K562 (cell line): ENCODE results near the gene RRP7A. TPM values are rescaled to one million over a fixed set of nuclear protein-coding genes. Genes with fewer than 3 reads are reported as not detected.

Source experiments
- GABPA ChIP-seq: fragments of 200-800 bp; sonication (Bioruptor generic); conservative IDR thresholded peaks from 2 replicates; pipeline ENCODE4 v1.6.1; 2016; ENCODE audit warnings: low read depth, missing genetic modification characterization, missing compliant biosample characterization
- GABPB1 ChIP-seq: sonication (generic); formaldehyde crosslinking; IDR thresholded peaks from 2 replicates; pipeline ENCODE4 v1.8.0; 2022; ENCODE audit warnings: mild to moderate bottlenecking, missing genetic modification reagents
- HCFC1 ChIP-seq: IDR thresholded peaks from 2 replicates; pipeline ENCODE4 v1.6.1; 2012; ENCODE audit warnings: low read depth, low read length, improper control_type of control experiment
- HDAC2 ChIP-seq: fragments of 450-650 bp; IDR thresholded peaks from 2 replicates; pipeline ENCODE4 v1.6.1; 2016; ENCODE audit warnings: mild to moderate bottlenecking
- LCOR ChIP-seq: sonication (generic); formaldehyde crosslinking; IDR thresholded peaks from 2 replicates; pipeline ENCODE4 v1.8.0; 2022; ENCODE audit warnings: mild to moderate bottlenecking, missing genetic modification reagents
- MEIS2 ChIP-seq: fragments of 450-650 bp; IDR thresholded peaks from 2 replicates; pipeline ENCODE4 v1.6.1; 2014; ENCODE audit warnings: mild to moderate bottlenecking; ENCODE audit not compliant: partially characterized antibody
- PYGO2 ChIP-seq: fragments of 450-650 bp; IDR thresholded peaks from 2 replicates; pipeline ENCODE4 v1.6.1; 2016; ENCODE audit warnings: mild to moderate bottlenecking, missing genetic modification characterization, moderate library complexity, missing compliant biosample characterization
- SMARCB1 ChIP-seq: IDR thresholded peaks from 2 replicates; pipeline ENCODE4 v1.6.1; 2011; ENCODE audit warnings: improper control_type of control experiment, low read depth; ENCODE audit not compliant: insufficient read length
- ZFP30 ChIP-seq: fragments of 250-450 bp; sonication (Bioruptor Pico); IDR thresholded peaks from 2 replicates; pipeline ENCODE4 v1.8.0; 2022; ENCODE audit warnings: moderate library complexity, mild to moderate bottlenecking, inconsistent platforms, borderline replicate concordance
- polyA plus RNA-seq, 8 experiments: library from polyadenylated mRNA; depleted of rRNA in 4 of 8; stranded (reverse) in 5 of 8; unstranded in 3 of 8; fragments of >200 nt; fragmentation: Nextera tagmentation in 2 of 8; fragmentation: Illumina TruSeq in 1 of 8; extraction: Ambion mirVana in 2 of 8; extraction: Trizol in 1 of 8; gene quantifications; 2 replicates each; pipeline versions ENCODE4 v1.2.1 to v1.2.3, GENCODE V29; 2011 to 2014; ENCODE audit warnings: inconsistent platforms in 1 of 8, missing spikeins in 1 of 8
- total RNA-seq, 7 experiments: library from RNA; depleted of rRNA in 6 of 7; stranded (reverse); fragments of >200 nt in 6 of 7; fragmentation: Illumina TruSeq in 2 of 7; extraction: Trizol in 2 of 7; gene quantifications; 2 replicates each; pipeline versions ENCODE4 v1.2.1 to v1.2.3, GENCODE V29; 2011 to 2021; ENCODE audit warnings: low replicate concordance in 1 of 7
- TF ChIP-seq, protein P1 (sequence below): fragments of 450-650 bp; formaldehyde crosslinking; IDR thresholded peaks from 2 replicates; pipeline ENCODE4 v1.4.0; 2022; ENCODE audit warnings: missing genetic modification characterization
- TF ChIP-seq, protein P2 (sequence below): fragments of 450-650 bp; IDR thresholded peaks from 2 replicates; pipeline ENCODE4 v1.6.1; 2016; ENCODE audit warnings: mild to moderate bottlenecking, moderate library complexity

Gene RRP7A
- total and polyA plus RNA-seq, 9 of the 15 experiments (the other 6 are each of a cell fraction or from before 2014, with no cell fraction given): 3.4 to 74.1 (median 40.3) TPM

DNA sequence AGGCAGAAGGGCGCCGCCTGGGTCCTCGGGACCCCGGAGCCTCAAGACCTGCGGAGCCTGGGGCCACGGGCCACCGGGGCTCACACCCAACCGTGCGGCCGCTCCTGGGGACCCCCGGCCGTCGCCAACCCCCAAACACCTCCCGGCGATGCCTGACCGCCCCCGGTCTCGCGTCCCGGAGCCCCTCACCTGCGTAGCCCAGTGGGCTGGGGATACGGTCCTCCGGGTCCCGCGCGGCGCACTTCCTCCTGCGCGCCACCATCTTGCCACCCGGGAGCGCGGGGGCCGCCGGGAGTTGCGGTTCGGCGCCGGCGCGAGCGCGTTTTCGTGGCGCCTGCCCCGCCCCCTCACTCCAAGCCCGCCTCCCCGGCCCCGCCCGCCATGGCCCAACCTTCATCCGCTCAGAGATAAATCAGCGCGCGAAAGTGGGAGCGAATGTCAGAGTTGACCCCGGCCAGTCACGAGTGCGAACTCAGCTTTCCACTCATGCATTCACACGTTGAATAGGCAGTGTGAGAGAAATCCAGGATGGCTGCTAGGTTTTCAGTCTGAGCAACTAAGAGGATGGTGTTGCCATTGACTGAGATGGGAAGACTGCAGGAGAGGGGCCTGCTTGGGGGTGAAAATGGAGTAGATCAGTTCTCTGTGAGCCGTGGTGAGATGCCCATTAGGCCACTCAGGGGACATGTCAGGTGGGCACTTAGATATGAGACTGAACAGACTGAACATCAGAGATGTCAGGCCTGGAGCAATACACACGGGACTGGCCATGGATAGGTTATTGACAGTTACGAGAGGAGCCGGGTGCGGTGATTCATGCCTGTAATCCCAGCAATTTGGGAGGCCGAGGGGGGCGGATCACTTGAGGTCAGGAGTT, at the start of gene RRP7A (continued):
- TF ChIP-seq, protein P1, sequence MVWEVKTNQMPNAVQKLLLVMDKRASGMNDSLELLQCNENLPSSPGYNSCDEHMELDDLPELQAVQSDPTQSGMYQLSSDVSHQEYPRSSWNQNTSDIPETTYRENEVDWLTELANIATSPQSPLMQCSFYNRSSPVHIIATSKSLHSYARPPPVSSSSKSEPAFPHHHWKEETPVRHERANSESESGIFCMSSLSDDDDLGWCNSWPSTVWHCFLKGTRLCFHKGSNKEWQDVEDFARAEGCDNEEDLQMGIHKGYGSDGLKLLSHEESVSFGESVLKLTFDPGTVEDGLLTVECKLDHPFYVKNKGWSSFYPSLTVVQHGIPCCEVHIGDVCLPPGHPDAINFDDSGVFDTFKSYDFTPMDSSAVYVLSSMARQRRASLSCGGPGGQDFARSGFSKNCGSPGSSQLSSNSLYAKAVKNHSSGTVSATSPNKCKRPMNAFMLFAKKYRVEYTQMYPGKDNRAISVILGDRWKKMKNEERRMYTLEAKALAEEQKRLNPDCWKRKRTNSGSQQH (CRISPR knock-in tag): no peak
- peak; percentile 48; the same call in 1 of the 2 replicates for TF ChIP-seq HDAC2
- TF ChIP-seq GABPB1: peak; percentile 31; the same call in 1 of the 2 replicates
- peak; percentile 81 for TF ChIP-seq HCFC1
- no peak for TF ChIP-seq ZFP30 (CRISPR knock-in tag)
- no peak for TF ChIP-seq LCOR (CRISPR knock-in tag)
- TF ChIP-seq MEIS2: peak; percentile 51
- TF ChIP-seq, protein P2, sequence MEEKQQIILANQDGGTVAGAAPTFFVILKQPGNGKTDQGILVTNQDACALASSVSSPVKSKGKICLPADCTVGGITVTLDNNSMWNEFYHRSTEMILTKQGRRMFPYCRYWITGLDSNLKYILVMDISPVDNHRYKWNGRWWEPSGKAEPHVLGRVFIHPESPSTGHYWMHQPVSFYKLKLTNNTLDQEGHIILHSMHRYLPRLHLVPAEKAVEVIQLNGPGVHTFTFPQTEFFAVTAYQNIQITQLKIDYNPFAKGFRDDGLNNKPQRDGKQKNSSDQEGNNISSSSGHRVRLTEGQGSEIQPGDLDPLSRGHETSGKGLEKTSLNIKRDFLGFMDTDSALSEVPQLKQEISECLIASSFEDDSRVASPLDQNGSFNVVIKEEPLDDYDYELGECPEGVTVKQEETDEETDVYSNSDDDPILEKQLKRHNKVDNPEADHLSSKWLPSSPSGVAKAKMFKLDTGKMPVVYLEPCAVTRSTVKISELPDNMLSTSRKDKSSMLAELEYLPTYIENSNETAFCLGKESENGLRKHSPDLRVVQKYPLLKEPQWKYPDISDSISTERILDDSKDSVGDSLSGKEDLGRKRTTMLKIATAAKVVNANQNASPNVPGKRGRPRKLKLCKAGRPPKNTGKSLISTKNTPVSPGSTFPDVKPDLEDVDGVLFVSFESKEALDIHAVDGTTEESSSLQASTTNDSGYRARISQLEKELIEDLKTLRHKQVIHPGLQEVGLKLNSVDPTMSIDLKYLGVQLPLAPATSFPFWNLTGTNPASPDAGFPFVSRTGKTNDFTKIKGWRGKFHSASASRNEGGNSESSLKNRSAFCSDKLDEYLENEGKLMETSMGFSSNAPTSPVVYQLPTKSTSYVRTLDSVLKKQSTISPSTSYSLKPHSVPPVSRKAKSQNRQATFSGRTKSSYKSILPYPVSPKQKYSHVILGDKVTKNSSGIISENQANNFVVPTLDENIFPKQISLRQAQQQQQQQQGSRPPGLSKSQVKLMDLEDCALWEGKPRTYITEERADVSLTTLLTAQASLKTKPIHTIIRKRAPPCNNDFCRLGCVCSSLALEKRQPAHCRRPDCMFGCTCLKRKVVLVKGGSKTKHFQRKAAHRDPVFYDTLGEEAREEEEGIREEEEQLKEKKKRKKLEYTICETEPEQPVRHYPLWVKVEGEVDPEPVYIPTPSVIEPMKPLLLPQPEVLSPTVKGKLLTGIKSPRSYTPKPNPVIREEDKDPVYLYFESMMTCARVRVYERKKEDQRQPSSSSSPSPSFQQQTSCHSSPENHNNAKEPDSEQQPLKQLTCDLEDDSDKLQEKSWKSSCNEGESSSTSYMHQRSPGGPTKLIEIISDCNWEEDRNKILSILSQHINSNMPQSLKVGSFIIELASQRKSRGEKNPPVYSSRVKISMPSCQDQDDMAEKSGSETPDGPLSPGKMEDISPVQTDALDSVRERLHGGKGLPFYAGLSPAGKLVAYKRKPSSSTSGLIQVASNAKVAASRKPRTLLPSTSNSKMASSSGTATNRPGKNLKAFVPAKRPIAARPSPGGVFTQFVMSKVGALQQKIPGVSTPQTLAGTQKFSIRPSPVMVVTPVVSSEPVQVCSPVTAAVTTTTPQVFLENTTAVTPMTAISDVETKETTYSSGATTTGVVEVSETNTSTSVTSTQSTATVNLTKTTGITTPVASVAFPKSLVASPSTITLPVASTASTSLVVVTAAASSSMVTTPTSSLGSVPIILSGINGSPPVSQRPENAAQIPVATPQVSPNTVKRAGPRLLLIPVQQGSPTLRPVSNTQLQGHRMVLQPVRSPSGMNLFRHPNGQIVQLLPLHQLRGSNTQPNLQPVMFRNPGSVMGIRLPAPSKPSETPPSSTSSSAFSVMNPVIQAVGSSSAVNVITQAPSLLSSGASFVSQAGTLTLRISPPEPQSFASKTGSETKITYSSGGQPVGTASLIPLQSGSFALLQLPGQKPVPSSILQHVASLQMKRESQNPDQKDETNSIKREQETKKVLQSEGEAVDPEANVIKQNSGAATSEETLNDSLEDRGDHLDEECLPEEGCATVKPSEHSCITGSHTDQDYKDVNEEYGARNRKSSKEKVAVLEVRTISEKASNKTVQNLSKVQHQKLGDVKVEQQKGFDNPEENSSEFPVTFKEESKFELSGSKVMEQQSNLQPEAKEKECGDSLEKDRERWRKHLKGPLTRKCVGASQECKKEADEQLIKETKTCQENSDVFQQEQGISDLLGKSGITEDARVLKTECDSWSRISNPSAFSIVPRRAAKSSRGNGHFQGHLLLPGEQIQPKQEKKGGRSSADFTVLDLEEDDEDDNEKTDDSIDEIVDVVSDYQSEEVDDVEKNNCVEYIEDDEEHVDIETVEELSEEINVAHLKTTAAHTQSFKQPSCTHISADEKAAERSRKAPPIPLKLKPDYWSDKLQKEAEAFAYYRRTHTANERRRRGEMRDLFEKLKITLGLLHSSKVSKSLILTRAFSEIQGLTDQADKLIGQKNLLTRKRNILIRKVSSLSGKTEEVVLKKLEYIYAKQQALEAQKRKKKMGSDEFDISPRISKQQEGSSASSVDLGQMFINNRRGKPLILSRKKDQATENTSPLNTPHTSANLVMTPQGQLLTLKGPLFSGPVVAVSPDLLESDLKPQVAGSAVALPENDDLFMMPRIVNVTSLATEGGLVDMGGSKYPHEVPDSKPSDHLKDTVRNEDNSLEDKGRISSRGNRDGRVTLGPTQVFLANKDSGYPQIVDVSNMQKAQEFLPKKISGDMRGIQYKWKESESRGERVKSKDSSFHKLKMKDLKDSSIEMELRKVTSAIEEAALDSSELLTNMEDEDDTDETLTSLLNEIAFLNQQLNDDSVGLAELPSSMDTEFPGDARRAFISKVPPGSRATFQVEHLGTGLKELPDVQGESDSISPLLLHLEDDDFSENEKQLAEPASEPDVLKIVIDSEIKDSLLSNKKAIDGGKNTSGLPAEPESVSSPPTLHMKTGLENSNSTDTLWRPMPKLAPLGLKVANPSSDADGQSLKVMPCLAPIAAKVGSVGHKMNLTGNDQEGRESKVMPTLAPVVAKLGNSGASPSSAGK: peak; percentile 20; the same call in 1 of the 2 replicates
- TF ChIP-seq SMARCB1: no peak
- no peak for TF ChIP-seq PYGO2 (tag)
- TF ChIP-seq GABPA: 0 out of 2 replicates have a peak, but pooled peaks have one; percentile 21
